HG02970 (cell line): ENCODE results near the gene STMP1.
"Not testable (repeated sequence)": the region's sequence is repeated elsewhere in the genome, so short reads cannot be mapped to it uniquely, and the experiment has no call there.

Source experiments
- ATAC-seq: cut with Tn5 transposase; IDR thresholded peaks from one replicate; pipeline ENCODE4 v1.9.1; 2021; ENCODE audit warnings: mild to moderate bottlenecking, moderate library complexity, moderate number of reproducible peaks; ENCODE audit not compliant: unreplicated experiment, low FRiP score

Gene STMP1

DNA sequence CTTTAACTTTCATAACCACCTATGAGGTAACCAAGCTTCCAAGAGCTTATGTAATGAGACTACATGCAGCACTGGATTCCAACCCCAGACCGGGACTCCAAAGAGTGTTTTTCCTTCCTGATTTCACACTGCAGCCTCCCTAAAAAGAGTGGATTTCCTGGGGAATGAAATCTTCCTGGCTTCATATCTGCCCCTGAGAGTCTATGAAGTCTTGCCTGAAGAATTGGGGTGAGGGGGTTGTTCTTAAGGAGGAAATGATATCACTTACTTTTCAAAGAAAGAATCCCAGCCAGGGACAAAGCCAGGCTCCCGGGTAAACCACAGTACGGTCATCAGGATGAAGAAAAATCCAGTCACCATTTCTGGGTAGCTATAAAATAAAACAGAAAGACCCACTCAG is 29.7 kb downstream of the STMP1 start:
- no peak for ATAC-seq

DNA sequence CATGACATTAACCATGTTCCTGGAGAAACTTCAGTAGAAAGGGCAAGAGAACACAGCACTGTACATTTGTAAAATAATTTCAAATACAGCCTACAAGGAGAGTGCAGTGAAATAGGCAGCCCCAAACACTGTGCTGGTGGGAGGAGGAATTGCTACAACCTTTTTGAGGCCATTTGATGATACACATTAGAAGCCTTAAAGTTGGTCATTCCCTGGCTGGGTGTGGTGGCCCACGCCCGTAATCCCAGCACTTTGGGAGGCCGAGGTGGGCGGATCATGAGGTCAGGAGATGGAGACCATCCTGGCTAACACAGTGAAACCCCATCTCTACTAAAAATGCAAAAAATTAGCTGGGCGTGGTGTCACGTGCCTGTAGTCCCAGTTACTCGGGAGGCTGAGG is 30.3 kb downstream of the STMP1 start:
- ATAC-seq, result not testable (repeated sequence)

DNA sequence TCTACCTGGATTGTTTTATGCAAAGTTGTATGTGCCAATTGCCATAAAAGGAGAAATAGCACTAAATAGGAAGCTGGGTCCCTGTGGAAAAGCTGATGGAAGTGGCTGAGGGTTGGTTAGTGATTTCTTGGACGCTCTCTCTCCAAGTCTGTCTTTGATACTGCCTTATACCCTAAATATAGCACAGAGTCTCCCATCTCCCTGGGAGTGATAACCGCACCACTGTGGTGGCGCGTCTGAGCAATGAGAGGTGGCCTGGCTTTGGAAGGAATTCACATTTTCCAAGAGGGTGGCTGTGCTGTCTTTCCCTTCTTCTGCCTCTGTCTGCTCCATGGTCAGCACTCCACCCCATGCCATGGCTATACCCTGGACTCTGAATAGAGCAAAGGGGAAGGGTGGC is 31.2 kb downstream of the STMP1 start:
- ATAC-seq, result no peak

DNA sequence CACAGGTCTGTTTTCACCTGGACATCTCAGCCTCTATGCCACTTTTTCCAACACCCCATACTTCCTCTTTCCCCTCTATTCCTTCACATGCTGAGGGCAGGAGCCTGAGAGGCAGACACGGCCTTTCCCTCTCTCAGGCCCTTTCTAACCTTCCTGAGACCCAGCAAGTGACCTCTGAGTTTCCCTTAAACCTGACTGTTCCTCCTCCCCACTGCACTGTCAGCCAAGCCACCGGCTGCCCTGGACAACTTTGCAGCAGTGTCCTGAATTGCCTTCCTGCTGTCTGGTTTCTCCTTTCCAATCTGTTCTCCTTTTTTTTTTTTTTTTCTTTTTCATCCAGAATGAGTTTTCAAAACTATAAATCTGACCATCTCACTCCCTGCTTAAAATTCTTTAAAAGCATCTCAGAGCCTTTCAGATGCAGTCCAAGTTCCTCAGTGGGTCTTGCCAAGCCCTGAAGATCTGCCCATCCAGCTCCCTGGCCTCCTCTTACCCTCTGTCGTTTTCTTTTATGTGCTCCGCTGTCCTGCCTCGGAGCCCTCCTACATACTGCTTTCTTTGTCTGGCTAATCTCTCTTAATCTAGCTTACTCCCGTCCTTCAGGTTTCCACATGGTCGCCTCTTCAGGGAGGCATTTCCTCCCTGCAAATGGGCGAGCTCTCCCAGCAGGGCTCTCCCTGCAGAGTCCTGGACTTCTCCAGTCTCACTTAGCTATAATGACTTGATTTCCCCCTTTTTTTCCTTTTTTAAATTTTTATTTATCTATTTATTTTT is 35.1 kb downstream of the STMP1 start:
- ATAC-seq, result no peak

DNA sequence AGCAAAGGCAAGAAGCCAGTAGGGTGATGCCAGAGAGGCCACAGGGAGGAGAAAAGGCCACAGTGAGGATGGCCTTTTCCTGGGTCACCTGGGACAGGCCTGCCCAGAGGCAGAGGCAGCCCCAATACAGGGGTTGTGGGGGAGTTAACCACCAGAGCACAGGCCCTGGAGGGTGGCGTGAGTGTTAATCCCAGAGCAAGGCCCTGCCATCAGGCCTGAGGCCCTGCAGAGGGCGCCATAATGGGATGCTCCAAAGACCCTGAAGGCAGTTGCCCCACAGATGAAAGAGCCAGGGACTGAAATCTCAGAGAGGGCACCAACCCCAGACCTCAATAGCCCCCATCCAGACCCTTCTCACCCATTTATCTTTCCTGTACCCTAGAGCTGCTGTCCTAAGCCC is 41.8 kb downstream of the STMP1 start:
- no peak for ATAC-seq

DNA sequence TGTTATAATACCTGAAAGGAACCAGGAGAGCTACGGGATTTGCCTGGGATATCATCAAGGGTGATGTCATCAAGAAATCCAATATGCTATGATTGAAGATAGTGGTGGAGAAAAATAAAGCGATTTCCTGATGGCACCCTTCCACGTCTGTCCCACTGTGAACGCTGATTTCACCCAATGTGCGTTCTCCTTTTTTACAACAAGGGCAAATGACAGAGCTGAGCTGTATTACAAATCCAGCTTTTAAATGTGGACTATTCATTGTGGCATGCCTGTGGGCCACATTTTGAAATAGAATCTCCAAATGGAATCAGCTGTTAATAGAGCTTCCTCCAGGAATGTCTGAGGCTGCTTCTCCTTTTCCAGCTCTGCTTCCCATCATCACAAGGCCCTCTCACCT is 42.4 kb downstream of the STMP1 start:
- ATAC-seq, result no peak

DNA sequence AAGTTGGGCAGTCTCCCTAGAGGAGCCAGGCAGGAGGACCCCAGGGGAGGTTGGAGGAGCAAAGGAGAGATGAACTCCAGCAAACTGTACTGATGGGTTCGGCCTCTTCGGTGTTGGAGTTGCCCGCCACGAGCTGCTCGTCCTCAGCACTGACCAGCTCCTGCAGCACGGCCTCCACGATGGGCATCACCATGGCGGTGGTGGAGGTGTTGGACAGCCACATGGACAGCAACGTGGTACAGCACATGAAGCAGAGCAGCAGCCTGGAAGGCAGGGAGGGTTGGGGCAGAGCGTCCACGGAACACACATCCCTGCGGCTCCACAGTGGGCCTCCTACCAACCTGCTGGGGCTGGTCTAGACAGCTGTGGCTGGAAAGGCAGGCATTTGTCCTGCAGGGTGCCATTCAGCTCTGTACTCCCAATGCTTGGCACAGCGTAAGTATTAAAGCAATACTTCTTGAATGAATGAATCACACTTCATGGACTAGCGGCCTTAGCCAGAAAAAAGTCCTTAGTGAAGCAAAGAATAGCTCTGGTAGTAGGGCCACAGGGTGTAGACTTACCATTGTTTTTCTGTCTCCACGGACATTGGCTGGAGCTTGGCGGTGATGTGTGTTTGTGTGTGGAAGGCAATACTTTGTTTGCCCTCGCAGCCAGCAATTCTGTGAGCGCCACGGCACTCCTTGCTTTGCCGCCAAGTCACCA is 43.9 kb downstream of the STMP1 start:
- no peak for ATAC-seq

DNA sequence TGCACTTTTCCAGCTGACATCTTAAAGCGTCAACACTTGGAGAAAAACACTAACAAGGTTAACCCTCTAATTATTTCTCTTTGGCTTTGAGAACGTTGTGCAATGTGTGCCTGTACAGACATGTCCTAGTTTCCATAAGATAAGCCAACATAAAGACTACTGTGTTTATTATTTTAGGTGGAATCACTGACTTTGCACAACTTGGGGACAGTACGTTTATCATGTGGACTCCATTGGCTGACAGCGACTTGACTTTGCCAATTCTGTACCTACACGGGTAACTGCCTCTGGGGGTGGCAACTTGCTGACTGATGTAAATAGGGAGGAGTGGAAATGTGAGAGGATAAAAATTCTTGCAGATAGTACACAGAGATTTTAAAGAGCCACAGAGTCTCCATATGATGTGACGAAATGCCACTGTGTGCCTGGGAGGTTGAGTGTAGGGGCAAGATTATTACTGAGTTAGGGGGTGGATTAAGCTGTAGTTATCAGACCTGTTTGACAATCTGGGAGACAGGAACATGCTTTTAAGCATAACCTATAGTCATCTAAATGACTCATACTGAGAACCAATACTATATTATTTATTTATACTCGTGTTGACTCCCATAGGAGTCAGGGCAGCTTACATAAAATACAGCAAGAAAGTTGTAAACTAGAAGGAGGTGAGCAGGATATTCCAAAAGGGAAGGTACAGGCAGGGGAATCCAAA is 44.7 kb downstream of the STMP1 start:
- no peak for ATAC-seq

DNA sequence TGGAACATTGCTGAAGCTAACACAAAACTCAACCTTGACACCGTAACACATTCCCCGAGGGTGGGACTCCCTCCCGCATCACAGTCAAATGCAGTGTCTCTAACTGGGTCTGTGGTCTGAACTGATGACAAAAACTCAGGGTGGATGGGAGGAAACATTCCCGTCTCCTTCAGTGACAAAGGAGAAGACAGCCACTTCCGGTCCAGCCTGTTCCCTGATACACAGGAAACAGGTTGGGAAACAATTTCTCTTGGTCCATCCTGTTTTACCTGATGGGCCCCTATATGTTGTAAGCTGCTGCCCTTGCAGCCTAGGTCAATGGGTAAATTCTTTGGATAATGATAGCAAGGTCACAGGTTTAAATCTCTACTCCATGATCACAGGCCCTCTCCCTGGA is 45.3 kb downstream of the STMP1 start:
- ATAC-seq, result no peak

DNA sequence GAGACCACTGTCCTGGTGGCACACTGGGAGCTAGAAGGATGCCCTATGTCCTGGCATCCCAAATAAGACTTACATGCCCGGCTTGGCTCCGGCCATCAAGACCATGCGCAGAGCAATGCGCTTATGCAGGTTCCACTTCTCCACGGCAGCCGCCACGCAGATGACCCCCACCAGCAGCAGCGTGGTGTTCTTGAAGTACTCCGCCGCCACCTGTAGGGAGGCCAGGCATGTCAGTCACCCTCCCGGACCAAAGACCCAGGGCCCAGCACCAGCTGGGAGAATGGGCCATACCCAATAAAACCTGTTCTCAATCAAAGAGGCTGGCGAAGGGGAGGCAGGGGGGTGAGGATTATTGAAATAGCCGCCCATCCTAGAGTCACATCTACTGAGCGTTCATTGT is 45.7 kb downstream of the STMP1 start:
- no peak for ATAC-seq

DNA sequence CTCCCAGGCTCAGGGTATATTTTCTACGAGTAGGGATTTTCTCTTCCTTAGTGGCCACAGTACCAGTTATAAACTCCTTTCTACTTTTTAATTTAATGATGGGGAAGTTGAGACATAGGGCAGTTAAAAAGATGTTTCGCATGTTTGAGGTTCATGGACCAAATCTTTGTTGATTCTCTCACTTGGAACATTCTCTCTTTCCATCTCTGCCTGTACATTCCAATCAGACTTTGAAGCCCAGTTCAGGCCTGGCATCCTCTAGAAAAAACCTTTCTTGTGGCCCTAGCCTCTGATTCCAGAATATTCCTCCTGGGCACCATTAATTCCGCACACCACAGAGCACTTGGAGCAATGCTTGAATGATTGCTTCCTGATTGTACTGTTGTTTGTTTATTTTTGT is 47.2 kb downstream of the STMP1 start:
- no peak for ATAC-seq

DNA sequence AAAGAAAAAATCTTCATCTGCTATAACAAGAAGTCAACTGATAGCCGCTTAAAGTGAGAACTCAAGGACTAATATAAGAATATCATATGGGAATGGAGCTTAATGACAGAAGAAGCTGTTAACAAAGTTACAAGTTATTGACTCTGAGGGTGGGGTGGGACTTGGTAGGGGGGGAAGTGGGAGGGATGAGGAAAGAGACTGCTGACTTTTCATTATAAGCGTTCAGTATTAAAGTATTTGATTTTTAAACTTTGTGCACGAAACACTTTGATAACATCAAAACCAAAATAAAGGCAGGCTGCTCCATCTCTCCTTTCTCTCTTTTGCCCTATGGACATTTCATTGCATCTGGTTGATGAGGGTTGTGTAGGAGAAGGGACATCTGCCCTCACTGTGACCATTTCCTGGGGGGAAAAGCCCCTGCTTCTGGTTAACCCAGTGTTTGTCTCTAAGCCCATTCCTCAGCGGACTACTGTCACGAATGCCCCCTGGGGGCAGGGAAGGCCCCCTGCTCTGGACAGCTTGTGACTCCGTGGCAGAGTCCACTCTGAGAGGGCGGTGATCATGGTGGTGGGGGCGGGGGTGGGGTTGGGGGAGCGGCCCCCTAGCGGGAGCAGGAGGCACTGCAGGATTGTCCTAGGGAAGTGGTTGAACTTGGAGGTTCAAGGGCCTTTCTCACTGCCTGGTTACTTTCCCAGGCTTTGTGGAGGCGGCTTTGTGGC is 48.3 kb downstream of the STMP1 start:
- no peak for ATAC-seq

DNA sequence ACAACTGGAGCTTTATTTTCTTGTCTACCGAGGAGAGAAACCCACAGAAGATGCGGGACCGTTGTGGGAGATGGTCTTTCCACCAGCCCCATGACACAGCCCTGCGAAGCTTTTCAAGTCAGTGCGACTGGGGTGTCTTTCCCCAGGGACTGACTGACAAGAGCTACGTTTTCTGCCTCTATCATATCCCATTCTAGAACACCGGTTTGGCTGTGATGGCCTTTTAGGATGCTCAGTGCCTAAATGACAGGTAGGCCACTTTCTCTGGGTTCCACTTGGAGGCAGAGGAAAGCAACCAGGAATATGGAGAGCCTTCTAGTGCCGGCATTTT is 48.8 kb downstream of the STMP1 start:
- ATAC-seq, result no peak

DNA sequence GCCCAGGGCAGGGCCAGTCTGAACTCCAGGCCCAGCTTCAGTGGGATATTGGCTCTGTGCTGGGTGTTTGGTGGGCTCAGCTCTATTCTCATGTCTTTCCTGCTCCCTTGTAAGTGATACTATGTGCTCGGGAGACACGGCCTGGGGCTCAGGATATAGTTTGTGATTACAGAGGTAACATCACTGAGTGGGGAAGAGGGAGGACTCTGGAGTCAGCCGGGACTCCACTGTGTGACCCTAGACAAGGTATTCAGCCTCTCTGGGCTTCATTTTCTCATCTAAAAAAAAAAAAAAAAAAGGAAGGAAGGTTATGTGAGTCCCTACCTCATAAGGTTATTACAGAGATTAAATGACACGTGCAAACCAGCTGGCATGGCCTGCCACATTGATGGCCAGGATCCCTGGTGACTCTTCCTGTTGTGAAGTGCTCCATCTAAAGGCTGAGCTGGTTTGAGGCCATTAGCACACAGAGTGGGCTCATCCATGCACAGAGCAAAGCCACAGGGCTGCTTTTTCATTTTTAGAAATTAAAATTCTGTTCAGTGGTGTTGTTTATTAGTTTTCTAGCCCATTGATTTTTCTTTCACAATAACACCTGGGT is 50.0 kb downstream of the STMP1 start:
- ATAC-seq, result no peak

DNA sequence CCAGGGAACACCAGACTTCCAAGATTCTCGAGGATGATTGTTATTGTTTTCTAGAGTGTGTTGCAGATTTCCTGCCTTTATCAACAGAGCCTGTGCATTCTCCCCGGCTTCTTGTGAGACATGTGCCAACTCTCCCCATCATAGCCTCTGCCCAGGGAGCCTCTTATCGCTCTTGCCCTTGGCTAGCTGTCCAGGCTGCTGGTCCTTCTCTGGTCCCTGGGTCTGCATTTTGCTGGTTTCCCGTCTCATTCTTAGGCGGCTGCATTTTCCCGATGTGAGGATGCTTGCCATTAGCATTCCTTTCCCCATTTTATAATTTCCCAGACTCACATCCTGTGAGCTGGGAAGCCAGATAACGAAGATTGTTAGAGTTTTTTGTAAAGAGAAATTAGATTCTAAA is 50.5 kb downstream of the STMP1 start:
- no peak for ATAC-seq

DNA sequence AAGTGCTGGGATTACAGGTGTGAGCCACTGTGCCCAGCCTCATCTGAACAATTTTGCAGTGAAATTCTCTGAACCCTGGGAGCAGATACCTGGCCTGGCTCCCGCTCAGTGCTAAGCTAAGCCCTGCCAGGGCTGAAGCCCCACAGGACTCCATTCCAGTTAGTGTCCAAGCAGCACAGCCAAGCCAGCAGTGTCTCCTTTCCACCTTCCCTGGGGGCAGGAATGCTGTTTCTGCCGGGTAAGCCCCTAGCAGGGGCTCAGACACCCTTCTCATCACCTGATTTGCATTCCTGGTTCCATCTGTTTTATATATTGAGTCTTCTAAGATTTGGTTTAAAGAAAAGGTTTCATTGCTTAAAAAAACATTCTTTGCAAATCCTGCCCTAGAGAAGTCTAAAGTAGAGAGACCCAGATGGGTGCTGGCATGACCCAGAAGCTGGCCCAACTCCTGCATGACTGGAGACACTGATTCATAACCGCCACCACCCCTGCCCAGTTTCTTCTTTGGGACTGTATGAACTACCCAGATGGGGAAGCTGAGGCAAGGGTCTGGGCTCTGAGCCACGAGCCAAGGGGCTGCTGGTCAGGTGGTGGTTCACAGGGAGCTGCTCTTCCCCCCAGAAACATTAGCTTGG is 51.6 kb downstream of the STMP1 start:
- ATAC-seq, result no peak

DNA sequence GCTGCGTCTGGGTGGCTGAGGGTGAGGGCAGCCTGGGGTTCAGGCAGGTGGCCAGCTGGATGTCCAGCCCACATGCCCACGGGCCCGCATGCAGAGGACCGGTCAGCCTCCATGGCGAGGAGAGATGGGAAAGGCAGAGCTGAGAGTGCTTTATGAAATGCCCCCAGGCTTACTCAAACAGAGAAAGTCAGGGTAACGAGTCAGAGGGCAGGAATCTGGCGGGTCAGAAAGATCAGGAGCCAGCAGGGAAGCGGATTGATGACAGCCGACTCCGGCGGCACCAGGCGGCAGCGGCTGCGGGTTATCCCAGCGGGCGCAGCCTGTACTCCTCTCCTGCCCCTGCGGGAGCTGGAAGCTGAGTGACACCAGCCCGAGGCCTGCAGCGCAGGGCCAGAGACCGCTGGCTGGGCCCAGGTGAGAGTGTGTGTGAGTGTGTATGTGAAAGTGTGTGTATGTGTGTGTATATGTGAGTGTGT is 52.3 kb downstream of the STMP1 start:
- no peak for ATAC-seq

DNA sequence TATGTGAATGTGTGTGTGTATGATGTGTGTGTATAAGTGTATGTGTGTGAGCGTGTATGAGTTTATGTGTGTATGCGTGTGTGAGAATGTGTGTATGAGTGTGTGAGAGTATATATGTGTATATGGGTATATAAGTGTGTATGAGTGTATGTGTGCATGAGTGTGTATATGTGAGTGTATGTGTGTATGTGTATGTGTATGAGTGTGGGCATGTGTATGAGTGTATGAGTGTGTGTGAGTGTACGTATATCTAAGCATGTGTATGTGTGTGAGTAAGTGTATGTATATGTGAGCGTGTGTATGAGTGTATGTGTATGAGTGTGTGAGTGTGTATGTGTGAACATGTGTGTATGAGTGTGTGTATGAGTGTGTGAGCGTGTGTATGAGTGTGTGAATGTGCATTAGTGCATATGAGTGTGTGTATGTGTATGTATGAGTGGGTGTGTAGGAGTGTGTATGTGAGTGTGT is 52.8 kb downstream of the STMP1 start:
- no peak for ATAC-seq

DNA sequence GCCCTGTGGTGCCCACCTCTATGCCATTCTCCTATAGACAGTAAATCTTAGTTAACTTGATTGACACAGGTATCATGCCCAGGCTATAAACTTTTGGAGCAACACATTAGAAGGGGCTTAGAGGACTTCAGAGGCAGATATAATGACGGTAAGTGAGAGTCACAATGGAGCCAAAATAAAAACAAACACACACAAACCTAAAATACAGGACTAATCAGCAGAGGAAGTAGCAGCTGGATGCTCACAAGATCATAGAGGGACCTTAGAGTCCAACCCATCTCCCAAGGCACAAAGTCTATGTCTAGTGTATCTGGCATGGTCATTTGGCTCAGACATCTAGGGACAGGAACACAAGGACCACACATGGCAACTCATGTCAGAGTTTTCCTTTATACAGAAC is 53.4 kb downstream of the STMP1 start:
- no peak for ATAC-seq

DNA sequence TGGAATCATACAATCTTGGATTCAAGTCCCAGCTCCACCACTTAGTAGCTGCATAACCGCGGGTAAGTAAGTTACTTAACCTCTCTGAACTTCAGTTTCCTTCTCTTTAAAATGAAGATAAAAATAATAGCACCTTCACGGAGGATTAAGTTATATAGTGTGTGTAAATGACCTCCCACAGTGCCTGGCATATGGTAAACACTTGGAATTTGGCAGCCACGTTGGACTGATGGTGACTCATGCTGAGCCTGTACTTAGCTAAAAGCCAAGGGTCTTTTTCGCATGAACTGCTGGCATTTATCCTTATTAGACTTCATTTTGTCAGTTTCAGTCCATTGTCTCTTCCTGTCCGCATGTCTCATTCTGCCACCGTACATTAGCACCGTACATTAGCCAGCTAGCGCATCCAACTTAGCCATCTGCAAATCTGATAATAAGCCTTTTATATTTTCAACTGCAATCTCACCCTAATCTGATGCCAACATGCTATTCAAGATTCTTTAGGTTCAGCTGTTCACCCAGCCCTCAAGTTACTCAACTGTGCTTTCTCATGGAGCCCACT is 54.4 kb downstream of the STMP1 start:
- no peak for ATAC-seq
